ENCODE measurements around the gene MSH3.
"Not testable (repeated sequence)": the region's sequence is repeated elsewhere in the genome, so short reads cannot be mapped to it uniquely, and the experiment has no call there.

Gene MSH3

DNA sequence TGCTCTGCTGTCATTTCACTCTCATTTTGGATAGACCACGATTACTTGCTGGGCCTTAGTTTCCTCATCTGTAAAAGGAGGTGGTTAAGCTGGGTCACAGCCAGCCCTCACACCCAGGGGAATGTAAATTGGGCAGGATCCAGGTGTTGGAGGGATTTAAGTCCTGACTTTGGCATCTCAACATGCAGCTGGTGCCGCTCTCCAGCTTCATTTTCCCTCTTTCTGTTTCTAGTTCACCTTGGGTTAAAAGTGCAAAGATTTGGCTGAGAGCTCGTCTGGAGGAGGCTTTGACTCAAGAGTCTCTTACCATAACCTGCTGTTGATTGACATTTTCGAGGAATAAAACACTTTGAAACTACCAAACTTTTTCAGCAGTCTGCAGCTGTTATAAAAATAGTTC is 144.6 kb downstream of the MSH3 start:
- DNase-seq: no peak

- no peak for DNase-seq
Observed at GRCh38 chr5:80799573-80799972, 145.1 kb downstream of the MSH3 start.

DNA sequence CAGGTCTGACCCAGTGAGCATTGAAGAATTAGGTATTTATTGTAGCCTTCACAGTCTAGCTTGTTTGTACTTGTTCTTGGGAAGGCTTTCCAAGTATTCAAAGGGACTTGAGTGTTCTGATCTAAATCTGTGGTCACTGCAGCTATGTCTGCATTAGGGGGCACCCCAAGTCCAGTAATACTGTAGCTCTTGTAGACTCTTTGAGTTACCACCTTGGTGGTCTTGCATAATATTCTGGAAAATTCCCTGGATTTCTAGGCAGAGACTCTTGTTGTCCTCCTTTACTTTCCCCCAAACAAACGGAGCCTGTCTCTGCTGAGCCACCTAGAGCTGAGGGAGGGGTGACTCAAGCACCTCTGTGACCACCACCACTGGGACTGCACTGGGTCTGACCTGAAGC is 149.9 kb downstream of the MSH3 start:
- DNase-seq: no peak

GRCh38 chr5:80805038-80805437 is 150.6 kb downstream of the MSH3 start:
- no peak for DNase-seq

GRCh38 chr5:80806929-80807328 is 152.5 kb downstream of the MSH3 start:
- no peak for DNase-seq

DNA sequence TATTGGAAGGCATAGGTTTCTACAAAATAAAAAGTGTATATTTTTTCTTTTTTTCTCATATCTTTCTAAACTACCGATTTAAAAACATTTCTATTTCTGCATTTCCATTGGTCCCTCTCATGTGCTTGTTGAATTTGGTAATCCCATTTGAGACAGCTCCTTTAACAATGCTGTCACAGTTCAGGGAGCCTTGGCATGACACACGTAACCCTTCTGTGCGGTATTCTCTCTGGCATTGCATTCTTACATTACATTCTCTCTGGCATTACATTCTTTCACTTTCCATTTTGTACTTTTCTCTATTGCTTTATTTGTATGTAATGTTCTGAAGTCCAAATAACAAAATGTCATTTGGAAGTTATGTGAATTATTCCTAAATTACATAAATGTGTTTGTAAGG is 155.0 kb downstream of the MSH3 start:
- no peak for DNase-seq

- DNase-seq: no peak
Observed at GRCh38 chr5:80810425-80810824, 156.0 kb downstream of the MSH3 start.

- DNase-seq: no peak
Observed at GRCh38 chr5:80816590-80816989, 162.1 kb downstream of the MSH3 start.

DNA sequence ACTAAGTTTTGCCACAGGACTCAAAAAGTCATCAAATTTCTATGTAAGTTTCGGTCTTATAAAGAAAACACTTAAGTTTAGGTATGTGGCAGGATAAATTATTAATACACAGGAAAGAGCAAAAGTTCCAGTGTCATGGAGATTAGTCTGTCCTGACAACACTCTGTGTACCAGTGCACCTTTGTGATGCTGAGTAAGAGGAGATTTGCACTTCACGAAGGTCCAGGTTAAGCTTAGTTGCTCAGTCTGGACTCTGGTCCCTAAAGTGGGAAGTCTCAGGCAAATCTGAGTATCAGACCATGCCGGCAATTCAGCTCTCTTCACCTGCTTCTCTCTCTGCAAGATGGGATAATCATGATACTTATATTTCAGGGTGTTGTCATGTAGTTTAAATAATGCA is 166.2 kb downstream of the MSH3 start:
- no peak for DNase-seq

- DNase-seq: no peak
Observed at GRCh38 chr5:80822640-80823039, 168.2 kb downstream of the MSH3 start.

- not testable (repeated sequence) for DNase-seq
Observed at GRCh38 chr5:80824159-80824558, 169.7 kb downstream of the MSH3 start.

GRCh38 chr5:80825786-80826460 is 171.5 kb downstream of the MSH3 start:
- no peak for DNase-seq

- no peak for DNase-seq
Observed at GRCh38 chr5:80834710-80835109, 180.3 kb downstream of the MSH3 start.

GRCh38 chr5:80835128-80835527 is 180.7 kb downstream of the MSH3 start:
- no peak for DNase-seq

DNA sequence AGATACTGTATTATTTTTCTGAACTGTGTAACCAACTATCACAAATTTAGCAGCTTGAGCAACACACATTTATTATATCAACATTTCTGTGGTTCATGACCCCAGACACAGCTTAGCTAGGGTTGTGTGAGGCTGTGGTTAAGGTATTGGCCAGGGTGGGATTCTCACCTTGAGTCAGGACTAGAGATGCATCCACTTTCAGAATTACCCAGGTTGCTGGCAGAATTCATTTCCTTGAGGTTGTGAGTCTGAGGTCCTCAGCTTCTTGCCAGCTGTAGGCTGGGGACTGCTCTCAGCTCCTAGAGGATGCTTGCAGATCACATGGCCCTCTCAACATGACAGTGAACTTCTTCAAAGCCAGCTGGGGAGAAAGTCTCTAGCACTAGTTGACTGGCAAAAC is 183.2 kb downstream of the MSH3 start:
- no peak for DNase-seq

GRCh38 chr5:80841026-80841797 is 186.8 kb downstream of the MSH3 start:
- DNase-seq: not testable (repeated sequence)

DNA sequence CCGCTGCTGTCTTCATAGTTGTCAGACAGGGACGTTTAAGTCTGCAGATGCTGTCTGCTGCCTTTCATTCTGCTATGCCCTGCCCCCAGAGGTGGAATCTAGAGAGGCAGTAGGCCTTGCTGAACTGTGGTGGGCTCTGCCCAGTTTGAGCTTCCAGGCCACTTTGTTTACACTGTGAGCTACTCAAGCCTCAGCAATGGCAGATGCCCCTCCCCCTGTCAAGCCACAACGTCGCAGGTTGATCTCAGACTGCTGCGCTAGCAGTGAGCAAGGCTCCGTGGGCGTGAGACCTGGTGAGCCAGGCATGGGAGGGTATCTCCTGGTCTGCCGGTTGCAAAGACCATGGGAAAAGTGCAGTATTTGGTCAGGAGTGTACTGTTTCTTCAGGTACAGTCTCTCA is 192.0 kb downstream of the MSH3 start:
- DNase-seq: not testable (repeated sequence)

DNA sequence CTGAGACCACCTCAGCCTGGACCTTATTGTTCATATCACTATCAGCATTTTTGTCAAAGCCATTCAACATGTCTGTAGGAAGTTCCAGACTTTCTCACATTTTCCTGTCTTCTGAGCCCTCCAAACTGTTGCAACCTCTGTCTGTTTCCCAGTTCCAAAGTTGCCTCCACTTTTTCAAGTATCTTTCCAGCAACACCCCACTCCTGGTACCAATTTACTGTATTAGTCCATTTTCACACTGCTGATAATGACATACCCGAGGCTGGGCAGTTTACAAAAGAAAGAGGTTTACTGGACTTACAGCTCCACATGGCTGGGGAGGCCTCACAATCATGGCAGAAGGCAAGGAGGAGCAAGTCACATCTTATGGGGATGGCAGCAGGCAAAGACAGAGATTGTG is 195.7 kb downstream of the MSH3 start:
- not testable (repeated sequence) for DNase-seq

GRCh38 chr5:80852331-80853245 is 198.1 kb downstream of the MSH3 start:
- no peak for DNase-seq

GRCh38 chr5:80853413-80853812 is 199.0 kb downstream of the MSH3 start:
- DNase-seq: no peak

DNA sequence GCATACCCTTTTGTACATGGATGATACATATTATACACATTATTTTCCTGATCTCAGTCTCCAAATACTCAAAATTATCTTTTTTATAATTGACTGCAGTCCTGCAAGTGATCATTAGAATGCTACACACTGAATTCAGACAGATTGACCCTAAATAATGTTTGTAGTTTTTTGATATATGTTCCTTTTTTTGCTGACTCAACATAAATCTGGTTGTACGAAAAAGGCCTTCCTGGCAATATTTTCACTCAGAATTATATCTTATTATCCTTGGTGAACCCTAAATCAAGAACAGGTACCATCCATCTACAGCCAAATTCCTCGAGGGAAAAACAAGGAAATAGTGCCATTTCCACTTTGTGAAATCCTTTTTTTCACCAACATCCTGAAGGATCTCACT is 200.1 kb downstream of the MSH3 start:
- no peak for DNase-seq

DNA sequence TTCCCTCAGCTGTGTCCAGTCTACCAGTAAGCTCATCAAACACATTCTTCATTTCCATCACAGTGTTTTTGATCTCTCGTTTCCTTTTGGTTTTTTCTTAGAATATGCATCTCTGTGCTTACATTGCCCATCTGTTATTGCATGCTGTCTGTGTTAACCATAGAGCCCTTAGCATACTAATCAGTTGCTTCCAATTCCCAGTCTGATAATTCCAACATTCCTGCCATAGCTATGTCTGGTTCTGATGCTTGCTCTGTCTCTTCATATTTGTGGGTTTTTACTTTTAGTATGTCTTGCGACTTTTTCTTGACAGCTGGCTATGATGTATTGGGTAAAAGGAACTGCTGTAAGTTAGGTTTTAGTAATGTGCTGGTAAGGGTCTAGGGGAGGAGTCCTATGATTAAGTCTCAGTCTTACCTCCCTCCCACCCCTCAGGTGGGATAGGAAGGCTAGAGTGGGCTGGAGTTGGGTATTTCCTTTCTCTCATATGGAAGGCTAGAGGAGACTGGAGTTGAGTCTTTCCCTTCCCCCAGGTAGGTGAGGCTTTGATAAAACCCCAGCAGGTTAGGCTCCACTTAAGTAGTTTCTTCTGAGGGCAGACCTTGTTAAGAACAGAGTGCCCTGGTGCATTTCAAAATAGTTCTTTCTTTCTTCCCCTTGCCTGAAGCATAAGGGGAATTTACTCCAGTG is 206.6 kb downstream of the MSH3 start:
- DNase-seq: no peak

GRCh38 chr5:80863708-80864107 is 209.3 kb downstream of the MSH3 start:
- DNase-seq: no peak
